NK-92 treated with Interleukin-12 subunit alpha and Interleukin-12 subunit beta, amount 100 ng/mL, for 24 hours (cell line): ENCODE measurements around the gene AGPAT2.
"Not testable (repeated sequence)": the region's sequence is repeated elsewhere in the genome, so short reads cannot be mapped to it uniquely, and the experiment has no call there.

ENCODE experiments used
- DNase-seq: peaks from one replicate; lab custom pipeline; 2025; lab: John Stamatoyannopoulos, UW

Gene AGPAT2

GRCh38 chr9:136645352-136645902 lies 41.8 kb downstream of the AGPAT2 start:
- no peak for DNase-seq

- peak; percentile 14 for DNase-seq
Observed at GRCh38 chr9:136644593-136645351, 42.5 kb downstream of the AGPAT2 start.

- no peak for DNase-seq
Observed at GRCh38 chr9:136644343-136644592, 43.0 kb downstream of the AGPAT2 start.

- no peak for DNase-seq
Observed at GRCh38 chr9:136643596-136644342, 43.5 kb downstream of the AGPAT2 start.

GRCh38 chr9:136642439-136642921 lies 44.8 kb downstream of the AGPAT2 start:
- no peak for DNase-seq

GRCh38 chr9:136640171-136641111 lies 46.8 kb downstream of the AGPAT2 start:
- no peak for DNase-seq

GRCh38 chr9:136634904-136635303 lies 52.4 kb downstream of the AGPAT2 start:
- DNase-seq, result no peak

- DNase-seq, result not testable (repeated sequence)
Observed at GRCh38 chr9:136632491-136633106, 54.7 kb downstream of the AGPAT2 start.

- not testable (repeated sequence) for DNase-seq
Observed at GRCh38 chr9:136632072-136632471, 55.2 kb downstream of the AGPAT2 start.

GRCh38 chr9:136631038-136632000 lies 55.9 kb downstream of the AGPAT2 start:
- peak; percentile 12 for DNase-seq

GRCh38 chr9:136630662-136630992 lies 56.6 kb downstream of the AGPAT2 start:
- no peak for DNase-seq

- DNase-seq, result no peak
Observed at GRCh38 chr9:136629879-136630661, 57.2 kb downstream of the AGPAT2 start.

GRCh38 chr9:136629001-136629878 lies 58.0 kb downstream of the AGPAT2 start:
- no peak for DNase-seq

- DNase-seq, result no peak
Observed at GRCh38 chr9:136628268-136628667, 59.0 kb downstream of the AGPAT2 start.

GRCh38 chr9:136627703-136628102 lies 59.6 kb downstream of the AGPAT2 start:
- DNase-seq, result no peak

- DNase-seq, result no peak
Observed at GRCh38 chr9:136626740-136627642, 60.3 kb downstream of the AGPAT2 start.

GRCh38 chr9:136626066-136626725 lies 61.1 kb downstream of the AGPAT2 start:
- no peak for DNase-seq
